GM19438 (cell line): Measurements from ENCODE around the gene CELF5.

Experiments used
- ATAC-seq: cut with Tn5 transposase; IDR thresholded peaks from one replicate; pipeline ENCODE4 v1.9.1; 2021; ENCODE audit warnings: low read depth; ENCODE audit not compliant: unreplicated experiment

Gene CELF5

DNA sequence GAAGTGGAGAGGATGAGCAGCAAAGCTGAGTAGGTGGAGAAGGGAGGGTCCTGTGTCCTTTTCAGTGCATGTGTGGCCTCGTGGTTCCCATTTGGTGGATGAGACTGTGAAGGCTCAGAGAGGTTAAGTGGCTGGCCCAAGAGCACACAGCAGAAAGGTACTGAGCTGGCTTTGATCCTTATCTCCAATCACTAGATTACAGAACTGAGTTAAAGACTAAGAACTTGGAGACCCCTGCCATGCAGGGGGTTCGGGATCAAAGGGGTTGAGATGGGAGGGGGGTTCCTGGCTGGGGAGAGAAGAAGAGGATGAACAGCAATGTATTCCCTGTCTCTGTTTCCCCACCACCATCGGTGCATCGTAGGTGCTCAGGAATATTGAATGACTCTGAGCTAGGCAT lies 11.8 kb downstream of the CELF5 start:
- no peak for ATAC-seq

DNA sequence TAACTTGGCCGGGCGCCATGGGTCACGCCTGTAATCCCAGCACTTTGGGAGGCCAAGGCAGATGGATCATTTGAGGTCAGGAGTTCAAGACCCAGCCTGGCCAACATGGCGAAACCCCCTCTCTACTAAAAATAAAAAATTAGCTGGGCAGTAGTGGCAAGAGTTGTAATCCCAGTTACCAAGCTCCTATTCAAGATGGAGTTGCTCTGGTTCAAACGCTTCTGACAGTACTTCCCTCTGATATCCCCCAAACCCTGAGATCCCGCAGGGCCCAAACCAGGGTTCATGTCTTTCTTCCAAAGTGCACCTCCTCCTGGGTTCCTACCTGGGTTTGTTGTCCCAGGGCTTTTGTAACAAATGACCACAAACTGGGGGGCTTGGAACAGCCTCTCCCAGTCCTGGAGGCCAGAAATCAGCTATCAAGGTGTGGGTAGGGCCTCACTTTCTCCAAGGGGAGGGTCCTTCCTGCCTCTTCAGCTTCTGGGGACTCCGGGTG lies 13.7 kb downstream of the CELF5 start:
- no peak for ATAC-seq

DNA sequence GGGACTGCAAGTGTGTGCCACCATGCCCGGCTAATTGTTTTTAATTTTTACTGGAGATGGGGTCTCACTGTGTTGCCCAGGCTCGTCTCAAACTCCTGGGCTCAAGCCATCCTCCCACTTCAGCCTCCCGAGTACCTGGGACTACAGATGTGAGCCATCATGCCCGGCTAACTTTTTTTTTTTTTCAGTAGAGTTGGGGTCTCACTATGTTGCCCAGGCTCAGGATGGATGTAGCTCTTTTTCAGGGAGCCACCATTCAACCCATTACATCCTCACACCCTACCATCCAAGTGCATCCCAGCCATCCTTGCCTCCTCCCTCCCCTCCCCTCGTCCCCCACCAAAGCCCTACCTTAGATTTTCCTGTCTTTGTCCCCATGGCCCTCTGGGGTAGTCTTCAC lies 14.9 kb downstream of the CELF5 start:
- ATAC-seq: no peak

DNA sequence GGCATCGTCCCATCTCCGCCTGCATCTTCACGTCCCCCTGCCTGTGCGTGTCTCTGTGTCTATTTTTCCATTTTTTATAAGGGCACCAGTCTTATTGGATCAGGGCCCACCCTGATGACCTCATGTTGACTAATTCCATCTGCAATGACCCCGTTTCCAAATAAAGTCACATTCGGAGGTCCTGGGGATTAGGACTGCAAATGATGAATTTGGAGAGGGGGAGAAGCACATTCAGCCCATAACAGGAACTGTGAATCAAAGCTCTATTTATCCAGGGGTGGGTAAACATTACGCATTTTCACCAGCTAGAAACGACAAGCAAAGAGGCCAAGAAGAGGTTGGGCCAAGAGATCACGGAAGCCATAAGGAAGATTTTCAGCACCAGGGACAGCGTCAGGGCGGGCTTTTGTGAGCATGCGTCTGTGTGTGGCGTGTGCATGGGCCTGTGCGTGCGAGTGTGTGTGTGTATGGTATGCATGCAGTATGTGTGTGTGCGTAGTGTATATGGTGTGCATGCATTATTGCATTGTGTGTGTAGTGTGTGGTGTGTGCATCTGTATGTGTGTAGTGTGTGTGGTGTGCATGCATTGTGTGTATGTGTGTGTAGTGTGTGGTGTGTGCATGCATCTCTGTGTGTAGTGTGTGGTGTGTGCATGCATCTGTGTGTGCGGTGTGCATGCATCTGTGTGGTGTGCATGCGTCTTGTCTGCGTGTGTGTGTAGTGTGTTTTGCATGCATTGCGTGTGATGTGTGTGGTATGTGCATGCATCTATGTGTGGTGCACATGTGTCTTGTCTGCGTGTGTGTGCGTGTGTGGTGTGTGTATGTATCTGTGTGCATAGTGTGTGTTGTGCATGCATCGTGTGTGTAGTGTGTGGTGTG lies 19.6 kb downstream of the CELF5 start:
- no peak for ATAC-seq

DNA sequence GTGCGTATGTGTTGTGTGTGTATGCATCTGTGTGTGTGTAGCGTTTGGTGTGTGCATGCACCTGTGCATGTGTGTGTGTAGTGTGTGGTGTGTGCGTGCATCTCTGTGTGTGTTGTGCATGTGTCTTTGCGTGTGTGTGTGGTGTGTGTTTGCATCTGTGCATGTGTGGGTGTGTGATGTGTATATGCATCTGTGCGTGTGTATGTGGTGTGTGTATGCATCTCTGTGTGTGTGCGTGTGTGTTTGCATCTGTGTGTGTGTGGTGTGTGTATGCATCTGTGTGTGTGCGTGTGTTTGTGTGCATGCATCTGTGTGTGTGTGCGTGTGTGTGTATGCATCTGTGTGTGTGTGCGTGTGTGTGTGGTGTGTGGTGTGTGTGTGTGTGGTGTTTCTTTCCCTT lies 20.6 kb downstream of the CELF5 start:
- no peak for ATAC-seq

DNA sequence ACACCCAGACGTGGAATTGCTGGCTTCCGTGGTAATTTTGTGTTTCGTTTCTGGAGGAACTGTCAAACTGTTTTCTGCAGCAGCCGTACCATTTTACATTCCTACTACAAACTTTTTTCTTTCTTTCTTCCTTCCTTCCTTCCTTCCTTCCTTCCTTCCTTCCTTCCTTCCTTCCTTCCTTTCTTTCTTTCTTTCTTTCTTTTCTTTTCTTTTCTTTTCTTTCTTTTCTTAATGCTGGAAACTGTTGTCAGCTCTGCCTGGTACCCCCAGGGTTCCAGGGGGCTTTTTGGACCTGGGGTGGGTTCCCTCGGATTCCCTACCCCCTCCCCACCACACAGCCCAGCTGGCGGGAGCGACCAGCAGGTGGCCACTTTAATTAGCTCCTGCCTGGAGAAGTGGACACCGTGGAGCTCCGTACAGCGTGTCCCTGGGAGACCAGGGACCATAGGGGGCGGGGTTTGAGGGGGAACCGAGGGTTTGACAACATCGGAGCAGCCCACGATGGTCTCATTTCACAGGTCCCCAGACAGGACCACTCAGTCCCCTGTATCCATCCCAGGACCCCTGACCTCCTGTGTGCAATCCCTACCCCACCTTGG lies 24.4 kb downstream of the CELF5 start:
- no peak for ATAC-seq

DNA sequence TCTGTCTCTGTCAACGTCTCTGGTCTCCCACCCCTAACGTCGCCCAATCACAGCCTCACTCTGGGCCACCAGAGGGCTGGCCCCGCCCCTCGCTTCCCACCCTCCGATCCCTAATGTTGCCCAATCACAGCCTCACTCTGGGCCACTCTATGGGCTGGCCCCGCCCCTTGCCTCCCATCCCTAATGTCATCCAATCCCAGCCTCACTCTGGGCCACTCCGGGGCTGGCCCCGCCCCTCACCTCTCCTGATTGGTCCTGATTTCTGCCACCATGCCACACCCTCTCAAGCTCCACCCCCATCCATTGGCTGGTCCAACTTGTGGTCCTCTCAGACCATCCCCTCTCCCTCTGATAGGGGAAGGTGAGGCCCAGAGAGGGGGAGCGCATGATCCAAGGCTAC lies 24.9 kb downstream of the CELF5 start:
- no peak for ATAC-seq

DNA sequence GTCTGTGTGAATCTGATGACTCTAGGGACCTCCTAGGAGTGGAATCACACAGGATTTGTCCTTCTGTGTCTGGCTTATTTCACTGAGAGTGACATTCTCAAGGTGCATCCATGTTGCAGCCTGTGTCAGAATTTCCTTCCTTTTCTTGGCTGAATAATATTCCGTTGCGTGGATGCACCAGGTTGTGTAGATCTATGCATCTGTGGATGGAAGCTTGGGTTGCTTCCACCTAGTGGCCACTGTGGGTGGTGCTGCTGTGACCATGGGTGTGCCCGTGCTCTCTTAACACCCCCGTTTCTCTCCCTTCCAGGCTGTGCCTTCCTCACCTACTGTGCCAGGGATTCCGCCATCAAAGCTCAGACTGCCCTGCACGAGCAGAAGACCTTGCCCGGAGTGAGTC lies 26.2 kb downstream of the CELF5 start:
- ATAC-seq: no peak

DNA sequence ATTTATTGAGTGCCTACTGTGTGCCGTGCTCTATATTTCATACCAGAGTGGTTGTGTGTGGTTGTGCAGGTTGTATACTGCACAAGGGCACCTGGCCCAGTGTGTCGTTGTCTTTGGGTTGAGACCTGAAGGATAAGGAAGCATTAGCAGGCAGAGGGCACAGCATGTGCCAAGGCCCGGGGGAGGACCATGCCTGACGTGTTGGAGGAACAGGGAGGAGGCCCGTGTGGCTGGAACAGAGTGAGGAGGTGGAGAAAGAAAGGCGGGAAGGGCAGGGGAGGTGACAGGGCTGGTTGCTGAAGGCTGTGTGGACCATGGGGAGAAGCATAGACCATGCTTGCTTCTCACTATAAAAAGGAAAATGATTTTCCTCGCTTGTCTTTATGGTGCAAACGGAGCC lies 26.8 kb downstream of the CELF5 start:
- ATAC-seq: no peak

DNA sequence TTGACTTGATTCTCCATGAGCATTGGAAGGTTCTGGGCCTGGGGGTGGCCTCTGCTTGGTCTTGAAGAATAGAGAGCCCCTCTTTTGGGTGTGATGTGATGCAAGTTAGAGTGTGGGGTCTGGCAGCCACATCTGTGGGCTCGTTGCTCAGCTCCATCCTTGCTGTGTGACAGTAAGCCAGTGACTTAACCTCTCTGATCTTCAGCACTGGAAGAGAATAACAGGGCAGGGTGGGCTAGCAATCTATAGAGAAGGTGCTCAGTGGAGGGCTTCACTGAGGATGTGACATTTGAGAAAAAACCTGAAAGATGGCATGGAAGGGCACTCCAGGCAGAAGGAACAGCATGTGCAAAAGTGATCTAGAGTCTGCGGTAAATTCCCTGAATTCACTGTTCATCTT lies 28.2 kb downstream of the CELF5 start:
- ATAC-seq: no peak

DNA sequence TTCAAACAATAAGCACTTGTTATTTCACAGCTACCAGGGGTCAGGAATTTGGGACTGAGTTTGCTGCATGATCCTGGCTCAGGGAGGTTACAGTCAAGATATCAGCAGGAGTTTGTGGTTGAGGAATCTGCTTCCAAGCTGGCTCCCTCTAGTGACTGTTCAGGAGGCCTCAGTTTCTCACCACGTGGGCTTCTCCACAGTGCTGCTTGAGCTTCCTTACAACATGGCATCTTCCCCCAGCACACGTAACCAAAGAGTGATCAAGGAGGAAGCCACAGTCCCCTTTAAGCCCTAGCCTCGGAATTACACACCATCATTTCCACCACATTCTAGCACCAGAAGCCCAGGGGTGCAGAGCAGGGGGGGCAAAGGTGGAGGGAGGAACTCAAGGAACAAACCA lies 28.8 kb downstream of the CELF5 start:
- no peak for ATAC-seq

DNA sequence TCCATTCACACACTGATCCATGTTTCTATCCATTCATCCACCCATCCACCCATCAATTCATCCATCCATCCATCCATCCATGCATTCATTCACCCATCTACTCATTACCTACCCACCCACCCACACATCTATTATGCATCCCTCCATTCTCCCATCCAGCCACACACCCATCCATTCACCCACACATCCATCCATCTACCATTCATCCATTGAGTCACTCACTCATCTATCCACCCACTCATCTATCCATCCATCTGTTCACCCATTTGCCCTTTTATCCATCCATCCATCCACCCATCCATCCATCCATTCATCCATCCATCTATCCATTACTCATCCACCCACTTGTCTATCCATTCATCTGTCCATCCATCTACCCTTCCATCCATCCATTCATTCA lies 30.1 kb downstream of the CELF5 start:
- ATAC-seq: no peak

DNA sequence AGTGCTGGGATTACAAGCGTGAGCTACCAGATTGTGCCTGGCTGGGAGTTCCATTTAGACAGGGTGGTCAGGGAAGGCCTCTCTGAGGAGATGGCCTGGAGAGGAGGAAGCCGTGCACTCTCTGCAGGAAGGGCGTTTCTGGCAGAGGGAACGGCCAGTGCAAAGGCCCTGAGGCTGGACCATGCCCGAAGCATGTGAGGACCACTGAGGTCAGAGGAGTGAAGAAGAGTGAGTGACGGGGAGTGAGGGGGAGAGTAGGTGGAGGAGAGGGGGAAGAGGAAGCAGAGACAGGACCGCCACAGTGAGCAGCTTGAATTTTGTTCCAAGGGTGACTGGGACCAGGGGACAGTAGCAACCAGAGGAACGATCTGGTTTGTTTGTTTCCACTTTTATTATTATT lies 32.6 kb downstream of the CELF5 start:
- ATAC-seq: no peak

DNA sequence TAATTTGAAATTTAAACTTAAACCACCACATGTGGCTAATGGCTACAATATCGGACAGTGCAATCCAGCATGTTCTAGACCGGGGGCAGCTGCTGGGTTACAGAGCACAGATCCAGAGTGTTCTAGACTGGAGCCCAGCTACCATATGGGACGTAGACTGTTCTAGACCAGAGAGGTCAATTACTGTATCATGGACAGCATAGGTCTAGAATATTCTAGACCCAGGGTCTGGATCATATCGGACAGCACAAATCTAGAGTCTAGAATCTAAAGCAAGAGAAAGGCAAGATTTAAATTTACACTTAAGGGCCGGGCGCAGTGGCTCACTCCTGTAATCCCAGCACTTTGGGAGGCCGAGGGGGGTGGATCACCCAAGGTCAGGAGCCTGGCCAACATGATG lies 37.9 kb downstream of the CELF5 start:
- ATAC-seq: no peak

DNA sequence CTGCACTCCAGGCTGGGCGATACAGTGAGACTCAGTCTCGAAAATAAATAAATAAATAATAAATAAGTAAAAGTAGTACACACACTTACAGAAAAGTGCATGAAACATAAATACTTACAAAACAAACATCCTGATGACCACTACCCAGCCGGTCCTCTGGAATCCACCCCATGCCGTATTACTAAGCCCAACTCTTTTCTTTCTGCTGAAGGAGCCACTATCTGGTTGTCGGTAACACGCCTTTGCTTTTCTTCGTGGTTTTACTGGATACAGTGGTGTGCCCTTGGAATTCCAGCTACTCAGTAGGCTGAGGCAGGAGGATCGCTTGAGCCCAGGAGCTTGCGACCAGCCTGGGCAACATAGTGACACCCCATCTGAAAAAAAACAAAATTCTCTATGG lies 39.4 kb downstream of the CELF5 start:
- ATAC-seq: no peak

DNA sequence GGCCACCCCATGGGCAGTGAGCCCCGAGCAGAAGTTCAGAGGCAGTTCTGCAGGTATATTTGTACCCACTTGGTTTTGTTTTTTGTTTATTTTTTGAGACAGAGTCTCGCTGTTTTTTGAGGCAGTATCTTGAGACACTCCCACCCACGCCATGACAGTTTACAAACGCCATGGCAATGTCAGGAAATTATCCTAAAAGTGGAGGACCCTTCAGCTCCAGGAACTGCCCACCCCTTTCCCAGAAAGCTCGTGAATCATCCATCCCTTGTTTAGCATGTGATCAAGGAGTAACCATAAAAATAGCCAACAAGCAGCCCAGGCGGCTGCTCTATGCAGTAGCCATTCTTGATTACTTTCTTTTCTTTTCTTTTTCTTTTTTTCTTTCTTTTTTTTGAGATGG lies 41.0 kb downstream of the CELF5 start:
- no peak for ATAC-seq

DNA sequence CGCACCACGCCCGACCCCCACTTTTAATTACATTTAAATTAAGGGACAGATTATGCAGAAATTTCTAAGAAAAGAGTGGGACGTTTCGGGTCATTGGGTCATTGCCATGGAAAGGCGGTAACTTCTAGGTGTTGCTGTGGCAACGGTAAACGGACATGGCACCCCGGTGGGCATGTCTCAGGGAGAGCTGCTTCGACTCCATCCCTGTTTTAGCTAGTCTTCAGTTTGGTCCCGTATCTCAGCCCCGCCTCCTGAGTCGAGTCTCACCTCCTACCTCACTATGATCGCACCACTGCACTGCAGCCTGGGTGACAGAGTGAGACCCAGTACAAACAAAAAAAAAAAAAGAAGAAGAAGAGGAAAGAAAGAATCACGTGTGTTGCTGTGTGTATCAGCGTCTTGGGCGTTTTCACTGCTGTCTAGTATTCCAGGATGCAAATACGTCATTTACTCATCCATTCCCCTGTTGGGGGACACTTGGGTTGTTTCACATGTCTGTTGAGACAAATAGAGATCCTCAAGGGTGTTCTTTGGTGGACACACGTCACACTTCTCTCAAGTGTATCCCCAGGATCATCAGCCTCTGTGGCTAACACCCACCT lies 41.7 kb downstream of the CELF5 start:
- ATAC-seq: no peak

DNA sequence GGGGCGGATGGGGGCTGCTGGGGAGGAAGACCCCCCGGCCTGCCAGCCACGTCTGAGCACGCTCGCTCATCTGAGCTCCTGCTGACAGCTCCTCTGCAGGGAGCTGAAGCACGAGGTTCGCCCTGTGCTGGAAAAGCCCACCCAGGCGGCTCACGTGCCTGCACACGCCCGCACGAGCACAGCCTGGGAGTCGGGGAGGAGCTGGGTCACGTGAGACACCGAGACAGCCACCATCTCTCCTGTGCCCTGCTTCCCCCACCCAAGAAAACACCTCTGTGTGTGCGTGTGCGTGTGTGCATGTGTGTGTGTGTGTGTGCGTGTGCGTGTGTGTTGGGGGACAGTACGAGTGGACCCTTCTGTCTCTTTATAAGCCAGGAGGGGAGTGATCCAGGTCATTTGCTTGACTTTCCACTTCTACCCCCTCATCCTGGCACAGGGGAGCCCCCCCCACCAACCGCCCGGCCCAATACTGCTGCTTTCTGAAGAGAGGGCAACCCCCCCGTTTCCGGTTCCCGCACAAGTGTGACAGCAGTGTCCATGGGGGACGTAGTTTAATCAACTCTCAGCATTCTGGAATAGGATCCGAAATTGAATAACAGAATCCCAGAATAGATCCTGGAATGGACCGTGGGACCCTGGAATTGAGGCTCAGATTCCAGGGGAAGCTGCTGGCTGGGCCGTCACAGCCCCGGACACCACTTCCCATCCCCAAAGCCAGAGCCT lies 42.5 kb downstream of the CELF5 start:
- ATAC-seq: no peak

DNA sequence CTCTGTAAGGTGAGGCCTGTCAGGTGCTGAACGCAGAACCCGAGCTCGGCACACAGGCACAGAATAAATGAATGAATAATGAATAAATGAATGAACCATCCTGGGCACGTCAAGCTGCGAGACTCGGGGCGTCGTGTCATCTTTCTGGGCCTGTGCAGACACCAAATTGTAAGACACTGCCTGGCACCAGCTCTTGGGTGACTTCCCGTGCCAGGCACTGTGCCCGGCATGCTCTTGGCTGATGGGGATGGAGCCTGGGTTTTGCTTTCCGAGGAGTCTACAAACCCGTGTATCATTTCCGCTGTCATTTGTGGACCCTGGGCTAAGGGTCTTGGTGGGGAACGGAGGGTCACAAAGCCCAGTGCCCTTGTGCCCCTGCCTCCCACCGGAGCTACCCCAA lies 43.9 kb downstream of the CELF5 start:
- no peak for ATAC-seq

DNA sequence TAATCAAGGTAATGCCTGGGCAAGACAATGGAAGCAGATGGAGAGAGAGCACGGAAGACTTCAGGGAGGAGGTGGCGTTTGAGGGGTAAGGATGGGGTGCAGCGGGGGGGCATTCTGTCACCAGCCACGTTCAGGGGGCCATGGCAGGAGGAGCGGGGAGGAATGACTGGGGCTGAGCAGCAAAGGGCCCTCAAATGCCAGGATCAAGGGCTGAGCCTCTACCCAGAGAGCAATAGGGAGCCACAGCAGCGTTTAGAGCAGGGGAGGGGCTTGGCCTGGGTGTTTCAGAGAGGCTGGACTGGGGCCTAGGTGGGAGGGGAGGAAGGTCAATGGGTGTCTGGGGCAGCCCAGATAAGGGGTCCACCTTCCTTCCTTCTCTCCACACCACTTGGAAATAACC lies 44.3 kb downstream of the CELF5 start:
- ATAC-seq: no peak
